ENCODE results near the gene ADAT3. TPM values are rescaled to one million over a fixed set of nuclear protein-coding genes. Genes with fewer than 3 reads are reported as not detected.

The ADAT3 gene
- total RNA-seq, 2 donors from 2014 or later = 1.7 to 4.0 TPM

DNA sequence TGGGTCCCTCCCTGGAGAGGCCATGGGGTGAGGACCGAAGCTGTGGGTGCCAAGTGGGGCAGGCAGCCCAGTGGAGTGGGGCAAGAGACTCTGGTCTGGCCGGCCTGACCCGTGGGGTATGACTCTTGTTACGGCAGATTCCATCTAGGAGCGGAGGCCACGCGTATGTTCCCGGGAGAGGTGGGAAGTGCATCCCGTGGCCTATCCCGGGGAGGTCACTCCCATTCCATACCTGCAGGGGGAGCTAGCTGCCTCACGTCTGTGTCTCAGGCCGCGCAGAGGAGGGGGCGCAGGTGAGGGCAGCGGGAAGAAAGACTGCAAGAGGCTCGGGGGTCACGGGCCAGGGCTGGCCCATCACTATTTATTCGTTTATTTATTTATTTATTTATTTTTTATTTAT lies 40.7 kb downstream of the ADAT3 start:
- TF ChIP-seq, protein P1, sequence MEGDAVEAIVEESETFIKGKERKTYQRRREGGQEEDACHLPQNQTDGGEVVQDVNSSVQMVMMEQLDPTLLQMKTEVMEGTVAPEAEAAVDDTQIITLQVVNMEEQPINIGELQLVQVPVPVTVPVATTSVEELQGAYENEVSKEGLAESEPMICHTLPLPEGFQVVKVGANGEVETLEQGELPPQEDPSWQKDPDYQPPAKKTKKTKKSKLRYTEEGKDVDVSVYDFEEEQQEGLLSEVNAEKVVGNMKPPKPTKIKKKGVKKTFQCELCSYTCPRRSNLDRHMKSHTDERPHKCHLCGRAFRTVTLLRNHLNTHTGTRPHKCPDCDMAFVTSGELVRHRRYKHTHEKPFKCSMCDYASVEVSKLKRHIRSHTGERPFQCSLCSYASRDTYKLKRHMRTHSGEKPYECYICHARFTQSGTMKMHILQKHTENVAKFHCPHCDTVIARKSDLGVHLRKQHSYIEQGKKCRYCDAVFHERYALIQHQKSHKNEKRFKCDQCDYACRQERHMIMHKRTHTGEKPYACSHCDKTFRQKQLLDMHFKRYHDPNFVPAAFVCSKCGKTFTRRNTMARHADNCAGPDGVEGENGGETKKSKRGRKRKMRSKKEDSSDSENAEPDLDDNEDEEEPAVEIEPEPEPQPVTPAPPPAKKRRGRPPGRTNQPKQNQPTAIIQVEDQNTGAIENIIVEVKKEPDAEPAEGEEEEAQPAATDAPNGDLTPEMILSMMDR (IDR thresholded peaks at IDR 0.05) = peak; percentile 31 to 60
- Histone ChIP-seq H3K27ac (no peak overlapping the region), H3K9me3 (no peaks in the 10 kb centered on the region), H3K4me3 (no peak overlapping the region), H3K4me1 (peaks cover 0 to 39% of the 10 kb centered on the region in 2 donors), H3K27me3 (no peaks in the 10 kb centered on the region), H3K36me3 (no peaks in the 10 kb centered on the region)
- DNase-seq (ENCODE audit: low spot score) = no peak

DNA sequence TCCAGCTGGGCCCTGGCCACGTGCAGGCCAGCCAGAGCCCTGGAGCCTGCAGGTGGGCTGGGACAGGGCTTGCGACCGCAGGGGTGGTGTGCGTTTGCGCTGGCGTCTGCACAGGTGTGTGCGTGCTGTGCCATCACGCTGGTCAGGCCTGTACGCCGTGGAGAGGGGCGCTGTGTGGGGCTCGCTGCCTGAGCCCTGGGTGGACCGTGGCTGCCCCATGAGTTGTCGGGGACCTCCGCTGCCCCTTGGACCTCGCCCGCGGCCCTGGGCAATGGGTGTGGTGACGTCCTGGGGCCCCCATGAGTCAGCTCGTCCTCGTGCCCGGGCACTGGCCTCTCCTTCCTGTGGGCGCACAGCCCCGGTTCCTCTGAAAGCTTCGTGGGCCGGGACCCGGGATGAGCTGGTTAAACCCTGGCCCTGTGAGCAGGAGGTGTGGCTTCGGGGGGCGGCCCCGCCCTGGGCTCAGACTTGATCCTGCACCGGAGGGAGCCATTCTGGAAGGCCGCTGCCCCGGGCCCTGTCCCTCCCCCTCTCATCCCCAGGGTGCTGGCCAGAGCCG lies 42.5 kb downstream of the ADAT3 start:
- DNase-seq (ENCODE audit: low spot score) = no peak
- Histone ChIP-seq H3K4me3 (no peak overlapping the region), H3K9me3 (no peaks in the 10 kb centered on the region), H3K27ac (no peak overlapping the region), H3K27me3 (no peaks in the 10 kb centered on the region), H3K4me1 (peaks cover 0 to 26% of the 10 kb centered on the region in 2 donors), H3K36me3 (peaks cover 3% of the 10 kb centered on the region)
- TF ChIP-seq, protein P1 (IDR thresholded peaks at IDR 0.05) = no peak

DNA sequence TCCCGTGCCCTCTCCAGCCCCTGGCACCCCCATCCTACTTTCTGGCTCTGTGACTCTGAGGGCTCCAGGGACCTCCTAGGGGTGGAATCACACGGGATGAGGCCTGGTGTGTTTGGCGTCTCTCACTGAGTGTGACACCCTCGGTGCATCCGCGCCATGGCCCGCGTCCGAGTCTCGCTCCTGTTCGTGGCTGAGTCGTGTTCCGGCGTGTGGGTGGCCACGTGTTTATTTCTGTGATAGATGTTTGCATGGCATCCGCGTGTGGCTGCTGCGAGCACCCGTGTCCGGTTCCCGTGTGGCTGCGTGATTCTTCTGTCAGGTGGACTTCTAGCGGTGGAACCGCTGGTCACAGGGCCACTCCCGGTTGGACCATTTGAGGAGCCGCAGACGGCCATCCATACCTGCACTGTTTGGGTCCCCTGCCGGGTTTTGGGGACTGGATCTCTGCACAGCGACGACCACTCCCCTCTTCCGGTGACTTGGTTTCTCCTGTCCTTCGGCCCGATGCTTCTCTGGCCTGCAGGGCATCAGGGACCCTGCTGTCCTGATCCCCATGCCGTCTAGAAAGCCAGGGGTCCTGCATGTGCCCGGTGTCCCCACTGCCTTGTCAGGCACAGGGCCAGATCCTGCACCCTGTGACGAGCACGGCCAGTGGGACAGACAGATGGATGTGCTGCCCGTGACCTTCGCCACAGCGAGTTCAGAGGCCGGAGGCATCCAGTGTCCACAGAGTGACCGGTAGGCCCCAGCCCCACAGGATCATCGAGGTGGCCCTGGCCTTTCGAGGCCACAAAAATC lies 44.3 kb downstream of the ADAT3 start:
- no peaks in the 10 kb centered on the region for H3K9me3 ChIP-seq
- no peak overlapping the region for H3K4me3 ChIP-seq
- peaks cover 4% of the 10 kb centered on the region for H3K36me3 ChIP-seq
- TF ChIP-seq, protein P1 (IDR thresholded peaks at IDR 0.05) = no peak
- DNase-seq (ENCODE audit: low spot score) = no peak
- H3K27ac ChIP-seq = no peak overlapping the region
- no peaks in the 10 kb centered on the region for H3K27me3 ChIP-seq
- H3K4me1 ChIP-seq = peaks cover 0 to 8% of the 10 kb centered on the region in 2 donors

GRCh38 chr19:1950640-1951039 lies 45.4 kb downstream of the ADAT3 start:
- DNase-seq (ENCODE audit: low spot score) = no peak

GRCh38 chr19:1952635-1953034 lies 47.4 kb downstream of the ADAT3 start:
- no peaks in the 10 kb centered on the region for H3K9me3 ChIP-seq
- peaks cover 4% of the 10 kb centered on the region for H3K36me3 ChIP-seq
- TF ChIP-seq, protein P1 (IDR thresholded peaks at IDR 0.05) = no peak
- no peak overlapping the region for H3K27ac ChIP-seq
- H3K27me3 ChIP-seq = no peaks in the 10 kb centered on the region
- no peaks in the 10 kb centered on the region for H3K4me1 ChIP-seq
- H3K4me3 ChIP-seq = no peak overlapping the region
- DNase-seq (ENCODE audit: low spot score) = no peak

More at GRCh38 chr19:1950640-1951039, 45.4 kb downstream of the ADAT3 start:
- TF ChIP-seq, protein P1 (IDR thresholded peaks at IDR 0.05) = no peak
- Histone ChIP-seq H3K9me3 (no peaks in the 10 kb centered on the region), H3K4me1 (no peaks in the 10 kb centered on the region), H3K27me3 (no peaks in the 10 kb centered on the region), H3K4me3 (no peak overlapping the region), H3K27ac (no peak overlapping the region), H3K36me3 (peaks cover 4% of the 10 kb centered on the region)
